NCI-H345 treated with DMSO at 0.1 percent for 48 hours (cell line): ENCODE data around the gene CLK1.
A peak's percentile ranks its signal among the peaks of the same experiment; 100 is the strongest.

ENCODE experiments used
- DNase-seq: peaks from one replicate; lab custom pipeline; 2025; ENCODE audit not compliant: unreplicated experiment; lab: John Stamatoyannopoulos, UW

Gene CLK1

DNA sequence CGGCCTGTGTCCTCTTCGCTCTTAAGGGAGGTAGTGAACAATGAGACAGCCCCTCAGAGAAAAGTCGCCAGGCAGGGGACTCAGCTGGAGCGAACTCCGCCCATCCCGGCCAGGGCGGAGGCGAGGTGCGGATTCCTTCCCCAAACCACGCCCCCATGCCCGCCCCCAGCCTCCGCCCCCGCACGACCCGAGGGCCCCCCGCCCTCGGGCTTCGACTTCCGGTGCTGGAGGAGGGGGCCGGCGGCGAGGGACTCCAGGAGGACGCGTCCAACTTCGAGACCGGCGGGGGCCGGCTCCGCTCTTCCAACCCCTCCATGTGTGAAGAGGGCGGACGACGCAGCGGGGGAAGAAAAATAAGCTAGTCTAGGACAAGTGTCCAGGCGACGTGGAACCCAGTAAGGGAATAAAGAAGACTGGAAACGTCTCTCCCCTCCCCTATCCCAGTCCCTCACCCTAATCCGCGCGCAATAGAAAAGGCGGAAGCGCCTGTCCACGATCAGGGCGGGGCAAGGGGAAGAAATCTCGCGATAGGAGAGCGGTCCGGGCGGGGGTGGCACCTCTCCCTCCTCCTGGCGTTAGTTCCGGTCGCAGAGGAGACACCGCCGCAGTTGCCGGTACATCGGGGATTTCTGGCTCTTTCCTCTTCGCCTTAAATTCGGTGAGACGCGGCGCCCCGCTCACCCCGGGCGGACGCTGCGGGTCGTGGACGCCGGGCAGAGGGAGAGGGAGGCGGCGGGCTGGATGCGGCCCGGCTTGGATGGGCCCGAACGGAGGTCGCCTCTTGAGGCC, 52.9 kb downstream of the CLK1 start, which contains the start of gene BZW1:
TSS of gene BZW1 (plus strand) at position 578 of the 789 bp plus-strand sequence. CDS start 1,308 bp downstream, outside the sequence.
- DNase-seq: peak; percentile 94

DNA sequence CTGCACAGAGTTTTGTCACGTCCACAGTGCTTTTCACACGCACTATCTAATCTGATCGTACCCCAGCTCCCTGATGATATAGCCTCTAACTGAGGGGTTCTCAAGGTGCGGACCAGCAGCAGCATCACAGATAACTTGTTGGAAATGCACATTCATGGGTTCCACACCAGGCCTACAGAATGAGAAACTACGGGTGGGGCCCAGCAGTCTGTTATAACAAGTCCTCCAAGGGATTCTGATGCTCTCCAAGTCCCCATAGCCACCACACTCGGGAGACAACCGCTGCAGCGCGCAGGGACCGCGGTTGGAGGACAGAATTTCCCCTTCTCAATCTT, 53.5 kb downstream of the CLK1 start:
- DNase-seq: no peak

DNA sequence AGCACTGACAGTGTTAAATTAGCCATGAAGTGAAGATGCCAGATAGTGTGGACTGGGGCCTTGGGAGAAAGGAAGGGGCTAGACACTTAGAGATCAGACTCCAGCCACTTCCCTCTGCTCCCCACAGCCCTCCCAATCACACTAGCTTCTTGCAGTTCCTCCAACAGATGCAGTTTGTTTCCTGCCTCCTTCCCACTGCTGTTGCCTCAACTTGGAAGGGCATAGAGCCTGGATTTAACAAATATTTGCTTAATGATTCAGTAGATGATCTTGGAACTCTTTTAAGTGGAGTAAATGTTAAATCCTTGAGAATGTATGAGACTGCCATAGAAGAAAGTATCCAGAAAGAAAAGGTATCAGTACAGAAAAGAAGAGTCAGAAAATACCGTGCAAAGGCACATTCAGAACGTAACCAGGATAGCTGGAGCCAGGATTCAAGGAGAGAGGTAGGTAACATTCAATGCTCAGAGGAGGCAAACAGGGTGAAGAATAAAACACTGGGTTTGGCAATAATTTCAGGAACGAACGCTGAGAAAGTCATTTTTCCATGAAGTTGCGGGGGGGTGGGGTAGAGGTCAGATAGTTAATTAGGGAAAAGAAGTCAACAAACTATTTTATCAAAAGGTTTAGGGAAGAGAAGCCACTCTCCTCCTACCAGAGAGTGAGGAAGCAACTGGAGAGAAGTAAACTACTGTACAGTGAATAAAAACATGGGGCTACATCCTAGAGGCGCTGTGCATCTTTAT, 54.0 kb downstream of the CLK1 start:
- DNase-seq: no peak

- DNase-seq: no peak
These were observed 54.8 kb downstream of the CLK1 start for GRCh38 chr2:200809506-200810251.
